Prostate gland (tissue), 2 donors: ENCODE measurements around the gene TERC.

Experiments
- POLR2A ChIP-seq: fragments of 450-650 bp; IDR thresholded peaks from one replicate; pipeline ENCODE4 v1.6.1; 2016; ENCODE audit warnings: antibody characterized with exemption, mild to moderate bottlenecking
- TF ChIP-seq, protein P1 (sequence below), 4 experiments: fragments of 200-600 bp in 2 of 4; fragments of 450-650 bp in 2 of 4; sonication (generic) in 2 of 4; IDR thresholded peaks; 1 replicate in 3 of 4; 2 replicates in 1 of 4; pipeline ENCODE4 v1.5.1; 2016 to 2019; ENCODE audit warnings: antibody characterized with exemption in 4 of 4, mild to moderate bottlenecking in 2 of 4, moderate library complexity in 2 of 4

DNA sequence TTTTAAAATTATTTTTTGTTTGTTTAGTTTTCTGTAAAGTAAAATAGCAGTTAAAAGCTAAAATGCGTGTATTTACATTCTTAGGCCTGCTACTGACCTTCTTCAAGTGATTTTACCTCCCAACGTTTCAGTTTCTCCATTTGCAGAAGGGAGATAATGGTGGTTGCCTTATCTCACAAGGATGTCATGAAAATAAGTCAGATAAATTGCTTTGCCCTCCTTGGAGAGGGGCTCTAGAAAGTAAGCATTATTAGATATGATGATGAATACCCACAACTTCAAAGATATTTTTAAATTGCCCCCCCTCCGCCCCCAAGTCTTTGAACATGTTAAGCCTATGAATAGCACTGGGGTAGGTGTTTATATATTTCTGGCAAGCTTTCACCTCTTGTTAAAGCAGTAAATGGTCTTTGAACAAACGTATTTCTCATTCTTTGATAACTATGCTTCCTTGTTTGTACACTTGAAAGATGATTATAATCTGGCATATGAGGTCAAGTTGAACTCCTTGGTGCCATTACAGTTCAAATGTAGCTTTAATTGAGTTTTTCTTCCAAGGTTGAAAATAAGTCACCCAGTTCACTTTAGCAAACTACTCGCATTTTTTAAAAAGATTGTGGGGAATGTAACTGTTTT, 6.4 kb downstream of the TERC start:
- no peak for TF ChIP-seq POLR2A
- TF ChIP-seq, protein P1, sequence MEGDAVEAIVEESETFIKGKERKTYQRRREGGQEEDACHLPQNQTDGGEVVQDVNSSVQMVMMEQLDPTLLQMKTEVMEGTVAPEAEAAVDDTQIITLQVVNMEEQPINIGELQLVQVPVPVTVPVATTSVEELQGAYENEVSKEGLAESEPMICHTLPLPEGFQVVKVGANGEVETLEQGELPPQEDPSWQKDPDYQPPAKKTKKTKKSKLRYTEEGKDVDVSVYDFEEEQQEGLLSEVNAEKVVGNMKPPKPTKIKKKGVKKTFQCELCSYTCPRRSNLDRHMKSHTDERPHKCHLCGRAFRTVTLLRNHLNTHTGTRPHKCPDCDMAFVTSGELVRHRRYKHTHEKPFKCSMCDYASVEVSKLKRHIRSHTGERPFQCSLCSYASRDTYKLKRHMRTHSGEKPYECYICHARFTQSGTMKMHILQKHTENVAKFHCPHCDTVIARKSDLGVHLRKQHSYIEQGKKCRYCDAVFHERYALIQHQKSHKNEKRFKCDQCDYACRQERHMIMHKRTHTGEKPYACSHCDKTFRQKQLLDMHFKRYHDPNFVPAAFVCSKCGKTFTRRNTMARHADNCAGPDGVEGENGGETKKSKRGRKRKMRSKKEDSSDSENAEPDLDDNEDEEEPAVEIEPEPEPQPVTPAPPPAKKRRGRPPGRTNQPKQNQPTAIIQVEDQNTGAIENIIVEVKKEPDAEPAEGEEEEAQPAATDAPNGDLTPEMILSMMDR (IDR thresholded peaks at IDR 0.05), result no peak
